Measurements from ENCODE around the gene DCUN1D2. TPM values are rescaled to one million over a fixed set of nuclear protein-coding genes. Genes with fewer than 3 reads are reported as not detected.
A peak's percentile ranks its signal among the peaks of the same experiment; 100 is the strongest.

The DCUN1D2 gene
- total and polyA plus RNA-seq, 2 donors from 2014 or later, result 7.6 to 19.5 TPM

DNA sequence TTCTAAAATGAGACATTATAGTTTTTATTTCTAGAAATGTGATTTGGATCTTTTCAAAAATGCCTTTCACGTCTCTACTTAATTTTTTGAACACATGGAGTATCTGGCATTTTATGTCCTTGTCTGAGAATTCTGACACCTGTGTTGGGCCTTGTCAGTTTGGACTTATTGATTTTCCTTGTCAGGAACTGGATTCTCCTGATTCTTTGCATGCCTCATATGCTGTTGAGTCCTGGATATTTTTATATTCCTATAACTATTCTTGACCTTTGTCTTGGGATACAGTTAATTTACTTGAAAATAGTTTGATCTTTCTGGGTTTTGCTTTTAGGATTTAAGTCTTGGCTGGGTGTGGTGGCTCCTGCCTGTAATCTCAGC, 47.5 kb downstream of the DCUN1D2 start:
- Histone ChIP-seq H3K36me3 (ENCODE audit: control insufficient read depth in 2 of 3, insufficient read depth in 3 of 3, low read length in 3 of 3) (no peaks in the 10 kb centered on the region), H3K9me3 (ENCODE audit: control insufficient read depth in 2 of 3, insufficient read depth in 1 of 3, low read length in 3 of 3) (no peaks in the 10 kb centered on the region), H3K9ac (ENCODE audit: low read length in 3 of 3) (no peak overlapping the region), H3K4me1 (ENCODE audit: control insufficient read depth in 2 of 3, insufficient read depth in 2 of 3, low read depth in 1 of 3, low read length in 3 of 3) (no peaks in the 10 kb centered on the region), H3K4me3 (ENCODE audit: low read length in 3 of 3) (no peak overlapping the region), H3K27me3 (ENCODE audit: control insufficient read depth, insufficient read depth, low read length) (no peaks in the 10 kb centered on the region), H3K27ac (ENCODE audit: low read depth in 2 of 2, low read length in 2 of 2) (no peak overlapping the region)
- intact Hi-C loops (cut with DNase I), result no loop called here
- FAIRE-seq (no peak), DNase-seq (no peak)
- TF ChIP-seq, protein P1, sequence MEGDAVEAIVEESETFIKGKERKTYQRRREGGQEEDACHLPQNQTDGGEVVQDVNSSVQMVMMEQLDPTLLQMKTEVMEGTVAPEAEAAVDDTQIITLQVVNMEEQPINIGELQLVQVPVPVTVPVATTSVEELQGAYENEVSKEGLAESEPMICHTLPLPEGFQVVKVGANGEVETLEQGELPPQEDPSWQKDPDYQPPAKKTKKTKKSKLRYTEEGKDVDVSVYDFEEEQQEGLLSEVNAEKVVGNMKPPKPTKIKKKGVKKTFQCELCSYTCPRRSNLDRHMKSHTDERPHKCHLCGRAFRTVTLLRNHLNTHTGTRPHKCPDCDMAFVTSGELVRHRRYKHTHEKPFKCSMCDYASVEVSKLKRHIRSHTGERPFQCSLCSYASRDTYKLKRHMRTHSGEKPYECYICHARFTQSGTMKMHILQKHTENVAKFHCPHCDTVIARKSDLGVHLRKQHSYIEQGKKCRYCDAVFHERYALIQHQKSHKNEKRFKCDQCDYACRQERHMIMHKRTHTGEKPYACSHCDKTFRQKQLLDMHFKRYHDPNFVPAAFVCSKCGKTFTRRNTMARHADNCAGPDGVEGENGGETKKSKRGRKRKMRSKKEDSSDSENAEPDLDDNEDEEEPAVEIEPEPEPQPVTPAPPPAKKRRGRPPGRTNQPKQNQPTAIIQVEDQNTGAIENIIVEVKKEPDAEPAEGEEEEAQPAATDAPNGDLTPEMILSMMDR (IDR thresholded peaks at IDR 0.05; ENCODE audit: borderline replicate concordance, extremely low read depth, insufficient read depth), result no peak

DNA sequence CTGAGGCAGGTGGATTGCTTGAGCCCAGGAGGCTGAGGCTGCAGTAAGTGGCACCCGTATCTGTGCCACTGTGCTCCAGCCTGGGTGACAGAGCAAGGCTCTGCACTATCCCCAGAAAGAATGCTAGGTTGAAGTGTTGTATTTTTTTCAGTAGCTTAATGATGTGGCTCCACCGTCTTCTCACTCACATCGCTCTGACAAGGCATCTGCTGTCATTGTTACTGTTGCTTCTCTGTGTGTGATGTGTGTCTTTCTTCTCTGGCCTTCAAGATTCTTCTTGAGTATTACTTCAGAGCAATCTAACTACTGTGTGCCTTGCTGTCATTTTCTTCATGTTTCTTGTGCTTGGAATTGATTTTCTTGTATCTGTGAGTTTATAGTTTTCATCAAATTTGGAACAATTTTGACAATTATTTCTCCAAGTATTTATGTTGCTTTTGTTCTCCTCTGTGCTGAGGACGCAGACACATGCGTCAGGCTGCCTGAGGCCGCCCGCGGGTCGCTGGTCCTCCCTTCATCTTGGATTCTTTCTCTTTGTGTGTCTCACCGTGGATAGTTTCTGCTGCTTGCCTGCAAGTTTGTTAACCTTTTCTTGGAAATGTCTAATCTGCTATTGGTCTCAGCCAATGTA, 48.0 kb downstream of the DCUN1D2 start:
- Histone ChIP-seq H3K4me3 (ENCODE audit: low read length in 3 of 3) (no peak overlapping the region), H3K9ac (ENCODE audit: low read length in 3 of 3) (no peak overlapping the region), H3K36me3 (ENCODE audit: control insufficient read depth in 2 of 3, insufficient read depth in 3 of 3, low read length in 3 of 3) (no peaks in the 10 kb centered on the region), H3K4me1 (ENCODE audit: control insufficient read depth in 2 of 3, insufficient read depth in 2 of 3, low read depth in 1 of 3, low read length in 3 of 3) (no peaks in the 10 kb centered on the region), H3K9me3 (ENCODE audit: control insufficient read depth in 2 of 3, insufficient read depth in 1 of 3, low read length in 3 of 3) (no peaks in the 10 kb centered on the region), H3K27ac (ENCODE audit: low read depth in 2 of 2, low read length in 2 of 2) (no peak overlapping the region), H3K27me3 (ENCODE audit: control insufficient read depth, insufficient read depth, low read length) (no peaks in the 10 kb centered on the region)
- no peak for FAIRE-seq
- peak in 1 of 5 donors; percentile 22 for DNase-seq
- intact Hi-C loops (cut with DNase I), result no loop called here
- TF ChIP-seq, protein P1 (IDR thresholded peaks at IDR 0.05; ENCODE audit: borderline replicate concordance, extremely low read depth, insufficient read depth), result no peak

DNA sequence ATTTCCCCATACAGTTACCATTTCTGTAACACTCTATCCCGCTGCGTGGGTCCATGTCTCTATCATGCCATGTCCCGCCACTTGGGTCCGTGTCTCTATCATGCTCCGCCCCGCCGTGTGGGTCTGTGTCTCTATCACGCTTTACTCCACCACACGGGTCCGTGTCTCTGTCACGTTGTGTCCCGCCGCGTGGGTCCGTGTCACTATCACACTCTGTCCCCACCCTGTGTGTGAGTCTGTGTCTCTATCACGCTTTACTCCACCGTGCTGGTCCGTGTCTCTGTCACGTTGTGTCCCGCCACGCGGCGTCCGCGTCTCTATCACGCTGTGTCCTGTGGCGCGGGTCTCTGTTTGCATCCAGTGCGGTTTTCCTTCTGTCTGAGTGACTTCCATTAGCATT, 48.9 kb downstream of the DCUN1D2 start:
- intact Hi-C loops (cut with DNase I), result no loop called here
- H3K9ac ChIP-seq (ENCODE audit: low read length in 3 of 3), result no peak overlapping the region
- no peak overlapping the region for H3K27ac ChIP-seq (ENCODE audit: low read depth in 2 of 2, low read length in 2 of 2)
- H3K9me3 ChIP-seq (ENCODE audit: control insufficient read depth in 2 of 3, insufficient read depth in 1 of 3, low read length in 3 of 3), result no peaks in the 10 kb centered on the region
- no peaks in the 10 kb centered on the region for H3K36me3 ChIP-seq (ENCODE audit: control insufficient read depth in 2 of 3, insufficient read depth in 3 of 3, low read length in 3 of 3)
- TF ChIP-seq, protein P1 (IDR thresholded peaks at IDR 0.05; ENCODE audit: borderline replicate concordance, extremely low read depth, insufficient read depth), result no peak
- no peaks in the 10 kb centered on the region for H3K4me1 ChIP-seq (ENCODE audit: control insufficient read depth in 2 of 3, insufficient read depth in 2 of 3, low read depth in 1 of 3, low read length in 3 of 3)
- no peaks in the 10 kb centered on the region for H3K27me3 ChIP-seq (ENCODE audit: control insufficient read depth, insufficient read depth, low read length)
- DNase-seq, result peak in 1 of 5 donors; percentile 38
- no peak for FAIRE-seq
- no peak overlapping the region for H3K4me3 ChIP-seq (ENCODE audit: low read length in 3 of 3)
